HCT116 (cell line): ENCODE data around the gene ELK4. TPM values are rescaled to one million over a fixed set of nuclear protein-coding genes. Genes with fewer than 3 reads are reported as not detected.

Experiments
- ATAC-seq: fragments of 200-7000 bp; cut with Tn5 transposase; 2 replicates; pipeline ENCODE4 v1.9.1; 2020; ENCODE audit warnings: mild to moderate bottlenecking, moderate library complexity
- BruUV-seq: library from RNA; stranded (reverse); fragments of 400-500 nt; replicated peaks from 2 replicates; lab custom pipeline; 2021; lab: Mats Ljungman, UMichigan
- CTCF ChIA-PET: fragments of 300-600 bp; sonication (Branson Sonifier 250); formaldehyde crosslinking; loops from one replicate; lab custom pipeline; 2021; ENCODE audit warnings: antibody characterized with exemption; lab: Charles Lee
- POLR2A ChIA-PET: fragments of 300-600, 350-600 bp; sonication (Branson Sonifier 250); formaldehyde crosslinking; loops from one replicate; lab custom pipeline; 2021; ENCODE audit warnings: antibody characterized with exemption; lab: Charles Lee
- RAD21 ChIA-PET, 2 experiments: fragments of 300-600 bp; sonication (Branson Sonifier 250); formaldehyde crosslinking; loops; one replicate each; lab custom pipeline; 2023; ENCODE audit warnings: low total read pairs in 2 of 2; ENCODE audit not compliant: uncharacterized antibody in 2 of 2, unreplicated experiment in 2 of 2, low non-redundant PET in 1 of 2; lab: Charles Lee
- DNase-seq: peaks from one replicate; pipeline ENCODE4 v3.0.0-alpha.2; 2010; ENCODE audit warnings: low read depth, low spot score
- H2AFZ ChIP-seq: fragments of 200-600 bp; shearing (Covaris generic), sonication (generic); 2 replicates; pipeline ENCODE4 v1.6.1; 2017; ENCODE audit warnings: low read depth, mixed run types, mixed read lengths, antibody characterized with exemption, low read length; ENCODE audit not compliant: poor library complexity, severe bottlenecking
- H3K27ac ChIP-seq: 2 replicates; pipeline ENCODE4 v1.5.1; 2012; ENCODE audit warnings: low read depth, low read length
- H3K27me3 ChIP-seq: fragments of 200-600 bp; sonication (generic); 2 replicates; pipeline ENCODE4 v1.6.1; 2016; ENCODE audit warnings: mixed run types, low read length, mixed read lengths; ENCODE audit not compliant: insufficient read depth
- H3K36me3 ChIP-seq, 2 experiments: fragments of 200-500 bp in 1 of 2; fragments of 200-600 bp in 1 of 2; sonication (Bioruptor generic) in 1 of 2; sonication (generic) in 1 of 2; 2 replicates each; pipeline versions ENCODE4 v1.5.1 to v1.6.1; 2014 to 2016; ENCODE audit warnings: low read length in 2 of 2, inconsistent platforms in 1 of 2, mixed read lengths in 1 of 2, mixed run types in 1 of 2; ENCODE audit not compliant: insufficient read depth in 2 of 2, control insufficient read depth in 1 of 2
- H3K4me1 ChIP-seq, 2 experiments: fragments of 200-600 bp in 1 of 2; sonication (generic) in 1 of 2; 2 replicates each; pipeline versions ENCODE4 v1.5.1 to v1.6.1; 2012 to 2017; ENCODE audit warnings: low read length in 2 of 2, inconsistent platforms in 1 of 2, mild to moderate bottlenecking in 1 of 2, mixed read lengths in 1 of 2, mixed run types in 1 of 2, moderate library complexity in 1 of 2; ENCODE audit not compliant: insufficient read depth in 2 of 2, control insufficient read depth in 1 of 2
- H3K4me2 ChIP-seq: fragments of 200-600 bp; sonication (generic); 2 replicates; pipeline ENCODE4 v1.6.1; 2017; ENCODE audit warnings: mixed run types, low read length, mixed read lengths
- H3K4me3 ChIP-seq, 2 experiments: fragments of 200-600 bp in 1 of 2; sonication (generic) in 1 of 2; replicated peaks in 1 of 2; 2 replicates each; pipeline ENCODE4 v1.5.1; 2011 to 2016; ENCODE audit warnings: low read length in 2 of 2, control low read depth in 1 of 2, low read depth in 1 of 2, mild to moderate bottlenecking in 1 of 2, mixed read lengths in 1 of 2, mixed run types in 1 of 2
- H3K79me2 ChIP-seq: fragments of 200-600 bp; sonication (generic); 2 replicates; pipeline ENCODE4 v1.6.1; 2017; ENCODE audit warnings: mild to moderate bottlenecking, mixed run types, low read length, moderate library complexity, mixed read lengths; ENCODE audit not compliant: insufficient read depth
- H3K9ac ChIP-seq: fragments of 200-600 bp; sonication (generic); 2 replicates; pipeline ENCODE4 v1.6.1; 2016; ENCODE audit warnings: low read length, mixed read lengths
- H3K9me2 ChIP-seq: fragments of 200-600 bp; sonication (generic), shearing (Covaris generic); 2 replicates; pipeline ENCODE4 v1.6.1; 2017; ENCODE audit warnings: mixed run types, mild to moderate bottlenecking, moderate library complexity; ENCODE audit not compliant: insufficient read depth
- H3K9me3 ChIP-seq, 2 experiments: fragments of 200-500 bp in 1 of 2; fragments of 200-600 bp in 1 of 2; sonication (Bioruptor generic) in 1 of 2; sonication (generic) in 1 of 2; 2 replicates each; pipeline ENCODE4 v1.6.1; 2014 to 2017; ENCODE audit warnings: low read length in 2 of 2, mixed read lengths in 2 of 2, inconsistent platforms in 1 of 2, low read depth in 1 of 2, mild to moderate bottlenecking in 1 of 2, mixed run types in 1 of 2, moderate library complexity in 1 of 2; ENCODE audit not compliant: control insufficient read depth in 1 of 2, insufficient read depth in 1 of 2
- H4K20me1 ChIP-seq: fragments of 200-600 bp; sonication (generic), shearing (Covaris generic); 2 replicates; pipeline ENCODE4 v1.6.1; 2017; ENCODE audit warnings: mixed run types, mild to moderate bottlenecking, moderate library complexity; ENCODE audit not compliant: insufficient read depth
- ATF3 ChIP-seq: IDR thresholded peaks from 2 replicates; pipeline ENCODE4 v1.6.1; 2012
- CBX3 ChIP-seq: IDR thresholded peaks from 2 replicates; pipeline ENCODE4 v1.6.1; 2012; ENCODE audit warnings: low read depth
- CEBPB ChIP-seq: IDR thresholded peaks from 2 replicates; pipeline ENCODE4 v1.6.1; 2012; ENCODE audit warnings: low read depth
- CTCF ChIP-seq, 3 experiments: fragments of 200-600 bp in 1 of 3; sonication (generic) in 1 of 3; IDR thresholded peaks in 2 of 3; conservative IDR thresholded peaks in 1 of 3; 2 replicates each; pipeline ENCODE4 v1.5.1; 2012 to 2017; ENCODE audit warnings: low read depth in 2 of 3, low read length in 2 of 3, antibody characterized with exemption in 1 of 3, borderline replicate concordance in 1 of 3, control low read depth in 1 of 3, mild to moderate bottlenecking in 1 of 3, mixed read lengths in 1 of 3, mixed run types in 1 of 3, moderate library complexity in 1 of 3; ENCODE audit not compliant: insufficient read depth in 1 of 3
- ELF1 ChIP-seq: IDR thresholded peaks from 2 replicates; pipeline ENCODE4 v1.6.1; 2012; ENCODE audit warnings: low read depth, borderline replicate concordance
- EZH2 ChIP-seq: fragments of 200-600 bp; sonication (generic); IDR thresholded peaks from 2 replicates; pipeline ENCODE4 v1.6.1; 2017; ENCODE audit warnings: antibody characterized with exemption, mixed run types
- EZH2phosphoT487 ChIP-seq: fragments of 200-600 bp; IDR thresholded peaks from 2 replicates; pipeline ENCODE4 v1.6.1; 2018; ENCODE audit warnings: antibody characterized with exemption, borderline replicate concordance
- FOSL1 ChIP-seq: IDR thresholded peaks from 2 replicates; pipeline ENCODE4 v1.6.1; 2012; ENCODE audit warnings: low read depth
- JUND ChIP-seq: IDR thresholded peaks from 2 replicates; pipeline ENCODE4 v1.6.1; 2012
- MAX ChIP-seq: IDR thresholded peaks from 2 replicates; pipeline ENCODE4 v1.6.1; 2012
- POLR2A ChIP-seq: IDR thresholded peaks from 2 replicates; pipeline ENCODE4 v1.7.0; 2011; ENCODE audit warnings: borderline replicate concordance; ENCODE audit not compliant: insufficient read depth, insufficient read length; ENCODE audit errors: extremely low read depth
- POLR2AphosphoS5 ChIP-seq: IDR thresholded peaks from 2 replicates; pipeline ENCODE4 v1.6.1; 2011; ENCODE audit warnings: mild to moderate bottlenecking, low read depth, low read length, moderate library complexity
- RAD21 ChIP-seq: IDR thresholded peaks from 2 replicates; pipeline ENCODE4 v1.6.1; 2012; ENCODE audit warnings: low read depth, mild to moderate bottlenecking
- REST ChIP-seq: IDR thresholded peaks from 2 replicates; pipeline ENCODE4 v1.6.1; 2012; ENCODE audit warnings: low read depth
- SP1 ChIP-seq: IDR thresholded peaks from 2 replicates; pipeline ENCODE4 v1.6.1; 2012; ENCODE audit warnings: low read depth
- SRF ChIP-seq: IDR thresholded peaks from 2 replicates; pipeline ENCODE4 v1.6.1; 2012; ENCODE audit warnings: low read depth
- TCF7L2 ChIP-seq: IDR thresholded peaks from 2 replicates; pipeline ENCODE4 v1.7.0; 2011; ENCODE audit warnings: borderline replicate concordance, inconsistent platforms; ENCODE audit not compliant: insufficient read depth, insufficient read length; ENCODE audit errors: extremely low read depth
- ZBTB33 ChIP-seq: IDR thresholded peaks from 2 replicates; pipeline ENCODE4 v1.6.1; 2011; ENCODE audit warnings: mild to moderate bottlenecking, low read length, moderate library complexity; ENCODE audit not compliant: insufficient replicate concordance; ENCODE audit errors: extremely low read depth
- ZNF274 ChIP-seq: fragments of 200-500 bp; sonication (Bioruptor generic); IDR thresholded peaks from 2 replicates; pipeline ENCODE4 v1.6.1; 2014; ENCODE audit warnings: mild to moderate bottlenecking, low read depth, low read length, inconsistent platforms
- intact Hi-C: fragments of 100-400 bp; cut with micrococcal nuclease; formaldehyde crosslinking; loops from 2 replicates; pipeline ENCODE4 v1.10.0; 2022
- total RNA-seq: library from RNA; stranded (reverse); gene quantifications from one replicate; pipeline ENCODE4 v1.2.1, GENCODE V29; 2021; ENCODE audit not compliant: unreplicated experiment

Gene ELK4
- total RNA-seq, 1 experiment from 2014 or later, result 46.2 TPM

- CTCF ChIA-PET, result interaction anchor here (1.0 to 7.4 kb wide), 11 partner anchors 9 to 317 kb away, joined by 3 to 230 read pairs (median 13); partner anchors contain the start of gene SLC45A3
- no peaks in the 10 kb centered on the region for H3K9me3 ChIP-seq
- BruUV-seq, result no TSS peak
- H3K4me3 ChIP-seq, result no peak overlapping the region
- H3K27me3 ChIP-seq, result no peaks in the 10 kb centered on the region
- ATAC-seq, result no peak
- no peak overlapping the region for H3K4me2 ChIP-seq
- H3K36me3 ChIP-seq, result no peaks in the 10 kb centered on the region; a peak in 1 of 4 replicates
- DNase-seq, result no peak
- H3K9me2 ChIP-seq, result no peaks in the 10 kb centered on the region
- H4K20me1 ChIP-seq, result no peaks in the 10 kb centered on the region
- RAD21 ChIA-PET, result interaction anchor here in 1 of 2 experiments (2.7 kb wide), 1 partner anchor 131 kb away, joined by 6 read pairs; no protein-coding TSS in a partner anchor
- no peak overlapping the region for H2AFZ ChIP-seq
- intact Hi-C loops, result no loop called here
- TF ChIP-seq POLR2A (no peak), ELF1 (no peak), CTCF (IDR thresholded peaks at IDR 0.05 in 2 of 3, conservative IDR thresholded peaks at IDR 0.05 in 1 of 3; ENCODE audit: borderline replicate concordance in 1 of 3, insufficient read depth in 1 of 3, low read depth in 2 of 3, low read length in 2 of 3) (no peak), EZH2 (no peak), TCF7L2 (no peak), MAX (no peak), CEBPB (no peak), ATF3 (no peak), EZH2phosphoT487 (no peak), RAD21 (no peak), SP1 (no peak), JUND (no peak), CBX3 (no peak), SRF (no peak), ZNF274 (no peak), POLR2AphosphoS5 (no peak), ZBTB33 (no peak), FOSL1 (no peak), REST (no peak)
- no peak overlapping the region for H3K27ac ChIP-seq
- POLR2A ChIA-PET, result interaction anchor here (1.7 to 2.1 kb wide), 2 partner anchors 28 to 317 kb away, joined by 6 to 7 read pairs; partner anchors contain the start of gene ELK4
- peaks cover 17 to 23% of the 10 kb centered on the region in 2 experiments for H3K4me1 ChIP-seq
- no peak overlapping the region for H3K9ac ChIP-seq
- H3K79me2 ChIP-seq, result no peaks in the 10 kb centered on the region
These were observed 28.6 kb upstream of the ELK4 start for GRCh38 chr1:205660361-205660760.
